ENCODE results near the gene MYCN.
"Not testable (repeated sequence)": the region's sequence is repeated elsewhere in the genome, so short reads cannot be mapped to it uniquely, and the experiment has no call there.

Gene MYCN

GRCh38 chr2:15959331-15960153, 19.2 kb downstream of the MYCN start:
- DNase-seq (ENCODE audit: low spot score), result no peak

- DNase-seq (ENCODE audit: low spot score), result not testable (repeated sequence)
These were observed 19.8 kb downstream of the MYCN start for GRCh38 chr2:15960154-15960520.

- DNase-seq (ENCODE audit: low spot score), result not testable (repeated sequence)
These were observed 23.0 kb downstream of the MYCN start for GRCh38 chr2:15963109-15963976.

GRCh38 chr2:15963977-15964670, 23.8 kb downstream of the MYCN start:
- no peak for DNase-seq (ENCODE audit: low spot score)

DNA sequence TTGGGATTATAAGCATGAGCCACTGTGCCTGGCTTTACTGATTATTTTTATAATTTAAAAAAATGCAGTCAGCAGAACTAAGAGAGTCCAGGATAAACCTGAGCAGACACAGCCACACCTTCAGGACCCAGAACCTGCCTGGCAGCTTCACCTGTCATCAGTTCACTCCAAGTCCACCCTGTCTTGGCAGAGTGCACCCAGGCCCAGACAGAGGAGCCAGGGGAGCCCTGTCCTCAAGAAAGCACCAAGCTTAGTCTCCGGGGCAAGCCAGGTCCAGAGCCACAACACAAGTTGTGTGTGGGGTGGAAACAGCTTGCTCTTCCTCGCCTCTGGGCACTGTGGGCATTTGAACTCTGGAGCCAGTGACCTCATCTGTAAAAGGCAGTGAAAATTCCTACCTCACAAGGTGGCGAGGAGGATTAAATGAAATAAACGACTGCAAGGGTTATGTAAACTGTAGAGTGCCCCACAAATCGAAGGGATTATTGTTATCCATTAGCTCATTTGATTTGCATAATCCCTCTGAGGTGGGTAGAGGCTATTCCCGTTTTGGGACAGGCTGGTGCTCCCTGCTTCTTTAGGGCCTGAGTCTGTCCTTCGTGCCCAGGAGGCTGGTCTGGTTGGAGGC, 24.7 kb downstream of the MYCN start:
- no peak for DNase-seq (ENCODE audit: low spot score)

- DNase-seq (ENCODE audit: low spot score), result no peak
These were observed 25.2 kb downstream of the MYCN start for GRCh38 chr2:15965564-15966019.

DNA sequence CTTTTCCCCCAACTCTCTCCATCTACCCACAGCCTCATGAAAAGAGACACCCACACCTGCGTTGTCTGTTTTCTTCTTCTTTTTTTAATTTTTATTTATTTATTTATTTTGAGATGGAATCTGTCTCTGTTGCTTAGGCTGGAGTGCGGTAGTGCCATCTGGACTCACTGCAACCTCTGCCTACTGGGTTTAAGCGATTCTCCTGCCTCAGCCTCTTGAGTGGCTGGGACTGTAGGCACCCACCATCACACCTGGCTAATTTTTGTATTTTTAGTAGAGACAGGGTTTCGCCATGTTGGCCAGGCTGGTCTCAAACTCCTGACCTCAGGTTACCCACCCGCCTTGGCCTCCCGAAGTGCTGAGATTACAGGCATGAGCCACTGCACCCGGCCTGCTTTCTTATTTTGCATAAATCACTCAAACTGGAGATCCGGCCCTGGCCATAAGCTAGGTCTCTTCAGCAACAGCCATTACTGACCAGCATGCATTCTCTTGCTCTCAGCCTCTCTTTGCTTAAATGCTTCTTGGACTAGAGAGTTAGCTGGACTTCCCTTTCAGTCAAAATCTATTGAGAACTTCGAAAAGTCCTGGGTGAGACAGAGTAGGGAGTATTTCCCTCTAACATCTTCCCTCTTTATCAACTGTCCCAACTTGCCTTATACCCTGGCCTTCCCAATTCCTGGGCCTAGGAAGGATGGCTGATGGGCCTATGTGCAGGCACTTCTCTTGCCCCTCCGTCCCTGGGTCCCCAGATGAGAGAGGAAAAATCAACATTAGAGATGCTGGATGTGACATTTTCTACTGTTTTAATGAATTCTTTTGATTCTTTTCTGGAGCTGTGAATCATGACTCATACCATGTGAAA, 27.3 kb downstream of the MYCN start:
- no peak for DNase-seq (ENCODE audit: low spot score)

DNA sequence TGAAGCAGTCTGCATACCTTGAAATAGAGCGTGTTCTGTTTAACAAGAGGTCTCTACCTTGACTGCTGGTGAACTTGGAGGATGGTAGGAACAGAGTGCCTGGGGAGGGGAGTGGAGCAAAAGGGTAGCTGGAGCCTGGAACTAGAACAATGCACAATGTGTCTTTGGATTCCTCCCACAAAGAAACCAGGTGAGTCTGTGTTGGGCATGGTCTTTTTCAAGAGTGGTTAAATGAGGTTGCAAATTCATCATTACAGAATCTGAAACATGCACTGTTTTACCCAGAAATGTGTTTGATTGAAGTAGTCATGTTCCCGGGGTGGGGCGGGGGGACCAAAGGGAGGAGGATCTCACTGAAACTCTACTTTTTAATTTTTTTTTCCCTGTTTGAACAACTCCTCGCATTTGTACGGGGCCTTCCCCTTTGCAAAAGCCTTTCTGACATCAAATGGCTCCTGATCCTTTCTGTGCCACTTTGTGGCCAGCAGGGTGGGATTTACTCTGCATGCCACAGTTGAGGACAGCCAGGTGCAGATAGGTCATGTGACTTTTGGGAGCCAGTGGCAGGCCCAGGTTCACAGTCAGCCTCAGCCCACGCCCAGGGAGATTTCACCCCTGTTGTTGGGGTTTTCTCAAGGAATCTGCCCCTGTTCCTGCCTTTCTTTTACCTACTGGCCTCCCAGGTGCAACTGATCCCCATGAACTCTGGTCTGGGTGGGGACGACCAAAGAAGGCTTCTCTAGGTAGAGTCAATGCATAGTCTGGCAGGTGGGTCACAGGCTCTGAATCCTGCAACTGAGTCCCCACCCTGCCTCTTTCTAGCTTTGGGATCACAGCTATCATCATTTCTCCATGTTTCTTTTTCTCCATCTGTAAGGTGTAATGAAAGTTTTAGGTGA, 28.2 kb downstream of the MYCN start:
- no peak for DNase-seq (ENCODE audit: low spot score)

DNA sequence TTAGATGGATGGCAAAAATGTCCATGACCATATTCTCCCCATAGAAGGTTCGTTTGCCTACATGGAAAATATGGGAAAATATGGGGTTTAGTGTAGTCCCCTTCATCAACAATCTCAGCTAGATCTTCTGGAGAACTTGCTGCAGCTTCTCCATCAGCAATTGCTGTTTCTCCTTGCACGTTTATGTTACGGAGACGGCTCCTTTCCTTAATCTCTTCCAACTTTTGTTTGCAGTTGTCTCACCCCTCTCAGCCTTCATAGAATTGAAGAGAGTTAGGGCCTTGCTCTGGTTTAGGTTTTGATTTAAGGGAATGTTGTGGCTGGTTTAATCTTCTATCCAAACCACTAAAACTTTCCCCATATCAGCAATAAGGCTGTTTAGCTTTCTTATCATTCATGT, 28.9 kb downstream of the MYCN start:
- DNase-seq (ENCODE audit: low spot score), result no peak

DNA sequence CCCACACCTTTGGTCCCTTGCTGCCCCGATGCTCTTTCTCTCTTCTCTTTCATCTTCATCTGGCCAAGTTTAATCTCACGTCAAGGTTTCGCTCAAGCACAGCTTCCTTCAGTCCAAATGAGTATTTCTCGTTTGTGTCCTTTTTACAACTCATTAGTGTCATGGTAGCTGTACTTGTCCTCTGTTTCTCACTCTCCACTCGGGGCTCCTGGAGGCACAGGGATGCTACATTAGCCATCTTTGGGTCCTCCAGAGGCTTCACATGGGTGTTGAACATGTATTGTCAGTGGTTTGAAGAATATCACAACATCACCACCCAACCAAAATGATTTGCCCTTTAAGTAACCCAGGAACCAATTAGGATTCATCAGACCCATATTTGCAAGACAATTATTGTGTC, 30.4 kb downstream of the MYCN start:
- DNase-seq (ENCODE audit: low spot score), result no peak

- no peak for DNase-seq (ENCODE audit: low spot score)
These were observed 31.0 kb downstream of the MYCN start for GRCh38 chr2:15971351-15971750.

GRCh38 chr2:15971831-15972522, 31.6 kb downstream of the MYCN start:
- DNase-seq (ENCODE audit: low spot score), result no peak

- DNase-seq (ENCODE audit: low spot score), result no peak
These were observed 33.4 kb downstream of the MYCN start for GRCh38 chr2:15973481-15974401.

DNA sequence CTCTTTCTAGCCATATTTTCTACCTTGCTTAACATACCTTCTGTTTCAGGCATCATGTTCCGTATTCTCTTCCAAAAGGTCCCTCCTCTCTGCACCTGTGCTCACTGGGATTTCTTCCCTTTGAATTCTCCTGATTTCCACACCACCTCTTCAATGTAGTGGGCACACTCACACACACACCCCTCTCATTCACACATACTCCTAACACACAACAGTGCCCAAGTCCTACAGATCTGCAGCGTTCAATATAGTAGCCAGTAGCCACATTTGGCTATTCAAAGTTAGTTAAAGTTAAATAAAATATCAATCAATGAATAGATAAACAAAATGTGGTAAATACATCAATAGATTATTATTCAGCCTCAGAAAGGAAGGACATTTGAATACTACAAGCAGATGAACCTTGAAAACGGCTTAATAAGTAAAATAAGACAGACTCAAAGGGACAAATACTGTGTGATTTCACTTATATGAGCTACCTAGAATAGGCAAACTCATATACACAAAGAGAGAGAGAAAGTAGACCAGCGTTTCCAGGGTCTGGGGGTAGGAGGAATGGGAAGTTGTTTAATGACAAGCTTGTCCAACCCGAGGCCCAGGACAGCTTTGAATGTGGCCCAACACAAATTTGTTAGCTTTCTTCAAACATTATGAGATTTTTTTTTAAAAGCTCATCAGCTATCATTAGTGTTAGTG, 34.4 kb downstream of the MYCN start:
- no peak for DNase-seq (ENCODE audit: low spot score)

GRCh38 chr2:15975261-15975600, 34.9 kb downstream of the MYCN start:
- DNase-seq (ENCODE audit: low spot score), result no peak

DNA sequence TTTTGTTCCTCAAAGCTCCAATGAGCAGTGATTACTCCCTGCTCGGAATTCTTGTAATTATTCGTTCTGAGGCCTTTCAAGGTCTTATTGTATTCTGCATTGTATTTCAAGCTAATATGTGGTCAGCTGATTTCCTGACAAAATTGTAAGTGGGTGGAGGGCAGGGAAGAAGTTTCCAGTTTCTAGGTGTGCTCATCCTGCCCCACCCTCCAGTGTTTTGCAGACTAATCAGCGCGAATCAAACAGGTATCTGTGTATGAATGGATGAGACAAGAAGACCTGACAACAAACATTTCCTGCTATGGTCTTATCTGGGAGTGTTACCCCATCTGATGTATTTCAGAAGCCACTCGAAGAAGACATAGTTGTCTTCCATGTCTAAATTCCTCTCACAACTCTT, 35.3 kb downstream of the MYCN start:
- no peak for DNase-seq (ENCODE audit: low spot score)

DNA sequence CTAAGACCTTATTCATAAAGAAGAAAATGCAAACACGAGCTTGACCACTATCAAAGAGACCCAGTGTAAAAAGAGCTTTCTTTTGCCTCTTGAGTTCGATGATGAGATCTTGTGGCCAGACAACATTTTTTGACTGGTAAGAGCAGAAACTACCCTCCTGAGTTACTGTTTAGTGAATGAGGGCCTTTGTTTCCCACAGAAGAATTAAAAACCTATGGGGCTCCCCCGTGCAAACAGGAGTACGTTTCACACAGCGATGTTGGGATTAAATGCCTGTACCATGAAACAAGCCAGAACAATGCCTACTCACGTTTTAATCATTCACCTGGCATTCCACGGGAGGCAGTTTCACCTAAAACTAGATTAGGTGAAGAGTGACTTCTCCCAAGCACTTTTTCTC, 36.0 kb downstream of the MYCN start:
- DNase-seq (ENCODE audit: low spot score), result no peak

Data from HuH-7.5 (cell line).